AG04449 (cell line): ENCODE data around the gene PCGF3.
"Not testable (repeated sequence)": the region's sequence is repeated elsewhere in the genome, so short reads cannot be mapped to it uniquely, and the experiment has no call there.

ENCODE experiments used
- CTCF ChIA-PET: fragments of 350-600 bp; formaldehyde crosslinking; extraction: SDS; loops from one replicate; lab custom pipeline; 2021; ENCODE audit warnings: antibody characterized with exemption; lab: Yijun Ruan, JAX
- POLR2A ChIA-PET: fragments of 400-600, 350-600 bp; formaldehyde crosslinking; extraction: SDS; loops from one replicate; lab custom pipeline; 2020; ENCODE audit warnings: antibody characterized with exemption, inconsistent platforms; lab: Yijun Ruan, JAX
- DNase-seq: peaks from one replicate; pipeline ENCODE4 v3.0.0-alpha.2; 2010; ENCODE audit warnings: low read depth, low spot score
- H3K4me3 ChIP-seq: 2 replicates; pipeline ENCODE4 v1.5.1; 2011; ENCODE audit warnings: low read depth, mild to moderate bottlenecking, control low read depth, low read length
- CTCF ChIP-seq: IDR thresholded peaks from one replicate; pipeline ENCODE4 v1.5.1; 2011; ENCODE audit warnings: mild to moderate bottlenecking, moderate library complexity, low read length, control low read depth, inconsistent platforms; ENCODE audit not compliant: insufficient read depth; ENCODE audit errors: missing control alignments

Gene PCGF3

DNA sequence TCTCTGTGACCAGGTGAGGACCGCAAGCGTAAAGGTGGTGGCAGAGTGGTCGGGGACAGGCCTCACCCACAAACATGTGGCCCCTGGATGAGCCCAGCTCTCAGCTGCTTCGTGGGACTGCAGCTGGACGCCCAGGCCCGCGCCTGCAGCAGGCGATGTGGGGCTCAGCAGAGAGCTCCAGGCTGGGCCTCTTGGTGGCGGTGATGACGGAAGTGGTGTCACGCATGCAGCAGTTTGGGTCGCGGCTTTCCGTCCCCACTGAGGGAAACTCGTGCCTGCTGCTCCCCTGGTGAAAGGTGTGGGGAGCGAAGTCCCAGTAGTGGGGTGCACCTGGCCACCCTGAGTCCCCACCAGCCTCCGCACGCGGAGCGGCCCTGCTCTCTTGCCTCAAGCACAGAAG is 26.9 kb downstream of the PCGF3 start:
- POLR2A ChIA-PET: no interaction called here
- no peak for DNase-seq
- CTCF ChIA-PET: interaction anchor here (3.3 kb wide), 1 partner anchor 10 kb away, joined by 19 read pairs; no protein-coding TSS in a partner anchor
- TF ChIP-seq CTCF: no peak
- H3K4me3 ChIP-seq: no peak overlapping the region

DNA sequence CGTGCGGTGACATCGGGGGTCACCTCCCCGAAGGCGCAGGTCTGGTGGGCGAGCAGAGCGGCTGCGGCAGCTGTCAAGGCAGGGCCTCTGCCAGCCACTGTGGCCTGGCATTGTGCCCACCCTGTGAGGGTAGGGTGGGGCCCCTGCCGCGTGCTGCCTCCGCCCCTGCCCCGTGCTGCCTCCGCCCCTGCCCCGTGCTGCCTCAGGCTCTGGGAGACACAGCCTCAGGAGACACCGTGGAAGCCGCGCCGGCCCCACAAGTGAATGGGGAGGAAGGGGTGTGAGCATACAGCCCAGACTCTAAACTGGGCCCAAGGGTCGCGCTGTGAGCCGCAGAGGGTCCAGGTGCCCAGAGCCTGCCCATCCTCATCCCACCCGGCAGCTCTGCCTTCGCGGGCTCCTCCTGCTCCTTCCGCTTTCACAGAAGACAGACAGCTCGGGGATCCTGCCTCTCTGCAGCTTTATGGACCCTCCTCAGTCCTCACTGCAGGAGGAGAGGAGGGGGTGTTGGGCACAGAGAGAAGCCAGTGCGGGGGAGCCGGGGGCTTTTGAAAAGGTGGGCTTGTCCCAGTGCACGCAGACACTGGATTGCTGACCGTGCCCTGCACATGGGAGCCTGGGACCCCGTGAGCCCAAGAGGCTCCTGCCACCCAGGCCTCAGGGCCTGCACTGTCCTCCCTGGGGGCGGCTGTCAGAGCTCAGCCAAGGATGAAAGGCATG is 27.4 kb downstream of the PCGF3 start:
- CTCF ChIA-PET: interaction anchor here (3.3 kb wide), 1 partner anchor 9 kb away, joined by 19 read pairs; no protein-coding TSS in a partner anchor

GRCh38 chr4:733631-733980 is 28.0 kb downstream of the PCGF3 start:
- TF ChIP-seq CTCF: no peak
- H3K4me3 ChIP-seq: no peak overlapping the region
- CTCF ChIA-PET: interaction anchor here (3.3 kb wide), 1 partner anchor 8 kb away, joined by 19 read pairs; no protein-coding TSS in a partner anchor
- POLR2A ChIA-PET: no interaction called here
- no peak for DNase-seq

More for the DNA sequence above, 27.4 kb downstream of the PCGF3 start:
- no peak for TF ChIP-seq CTCF
- no peak for DNase-seq
- POLR2A ChIA-PET: no interaction called here
- no peak overlapping the region for H3K4me3 ChIP-seq

DNA sequence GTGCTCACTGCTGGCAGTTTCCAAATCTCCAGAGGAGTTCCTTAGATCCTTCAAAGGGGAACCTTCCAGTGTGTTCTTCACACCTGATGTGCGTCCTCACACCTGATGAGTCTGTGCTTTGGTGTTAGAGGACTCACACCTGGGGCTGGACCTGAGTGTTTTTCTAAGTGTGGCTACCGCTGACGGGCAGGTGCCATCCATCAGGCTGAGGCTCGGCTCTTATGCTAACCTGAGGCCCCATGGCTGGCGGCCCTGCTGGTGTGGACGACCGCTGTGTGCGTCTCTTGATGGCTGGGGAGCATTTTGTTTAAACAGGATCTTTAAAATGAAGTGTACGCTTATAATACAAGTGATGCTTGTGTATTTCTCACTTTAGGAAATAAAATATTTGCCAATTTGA is 28.4 kb downstream of the PCGF3 start:
- DNase-seq: no peak
- CTCF ChIA-PET: interaction anchor here (3.3 kb wide), 1 partner anchor 8 kb away, joined by 19 read pairs; no protein-coding TSS in a partner anchor
- no peak overlapping the region for H3K4me3 ChIP-seq
- POLR2A ChIA-PET: no interaction called here
- TF ChIP-seq CTCF: no peak

GRCh38 chr4:734951-735350 is 29.3 kb downstream of the PCGF3 start:
- CTCF ChIA-PET: interaction anchor here (3.3 kb wide), 1 partner anchor 7 kb away, joined by 19 read pairs; no protein-coding TSS in a partner anchor
- H3K4me3 ChIP-seq: no peak overlapping the region
- POLR2A ChIA-PET: no interaction called here
- no peak for TF ChIP-seq CTCF
- no peak for DNase-seq

DNA sequence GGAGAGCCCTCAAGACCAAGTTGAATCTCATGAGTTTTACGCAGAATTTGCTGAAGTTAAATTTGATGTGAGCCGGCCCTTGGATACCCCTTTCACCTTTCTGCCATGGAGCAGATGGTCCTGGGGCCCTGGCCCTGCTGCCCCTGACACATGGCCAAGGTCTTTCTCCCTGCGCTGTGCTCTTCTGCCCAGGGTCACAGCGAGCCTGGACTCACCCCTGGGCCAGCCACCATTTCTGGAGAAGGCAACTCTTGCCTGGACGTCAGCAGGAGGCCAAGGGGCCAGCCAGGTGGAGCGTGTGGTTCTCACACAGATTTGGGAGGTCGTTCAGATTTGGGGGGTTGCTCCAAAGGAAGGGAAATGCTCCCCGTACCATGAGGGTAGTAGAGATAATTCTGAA is 30.0 kb downstream of the PCGF3 start:
- DNase-seq: no peak
- CTCF ChIA-PET: no interaction called here
- no peak for TF ChIP-seq CTCF
- POLR2A ChIA-PET: no interaction called here
- no peak overlapping the region for H3K4me3 ChIP-seq

GRCh38 chr4:736561-736960 is 30.9 kb downstream of the PCGF3 start:
- H3K4me3 ChIP-seq, DNase-seq, CTCF ChIA-PET: not testable (repeated sequence)

More at GRCh38 chr4:736561-736960, 30.9 kb downstream of the PCGF3 start:
- POLR2A ChIA-PET: not testable (repeated sequence)
